GM12878 (cell line): ENCODE measurements around the gene AKAP13. TPM values are rescaled to one million over a fixed set of nuclear protein-coding genes. Genes with fewer than 3 reads are reported as not detected.

Experiments
- BCL3 ChIP-seq: IDR thresholded peaks from 2 replicates; pipeline ENCODE4 v1.6.1; 2011; ENCODE audit warnings: borderline replicate concordance, low read depth, mild to moderate bottlenecking, moderate library complexity, low read length; ENCODE audit not compliant: insufficient read depth, poor library complexity, severe bottlenecking
- BHLHE40 ChIP-seq, 2 experiments: fragments of 450-650 bp in 1 of 2; IDR thresholded peaks; 2 replicates each; pipeline ENCODE4 v1.6.1; 2011 to 2017; ENCODE audit warnings: low read depth in 2 of 2, borderline replicate concordance in 1 of 2, improper control_type of control experiment in 1 of 2, low read length in 1 of 2, mild to moderate bottlenecking in 1 of 2
- CBFB ChIP-seq: IDR thresholded peaks from 2 replicates; pipeline ENCODE4 v1.6.1; 2016; ENCODE audit warnings: antibody characterized with exemption, low read depth
- CBX3 ChIP-seq: fragments of 200-600 bp; sonication (generic); IDR thresholded peaks from 2 replicates; pipeline ENCODE4 v1.6.1; 2016; ENCODE audit warnings: low read depth, borderline replicate concordance
- CHD4 ChIP-seq: fragments of 200-600 bp; sonication (generic); IDR thresholded peaks from 2 replicates; pipeline ENCODE4 v1.6.1; 2016; ENCODE audit warnings: mild to moderate bottlenecking
- MEF2B ChIP-seq: fragments of 450-650 bp; IDR thresholded peaks from 2 replicates; pipeline ENCODE4 v1.6.1; 2018; ENCODE audit warnings: mild to moderate bottlenecking, moderate library complexity; ENCODE audit not compliant: partially characterized antibody, poor library complexity, severe bottlenecking
- POU2F2 ChIP-seq: IDR thresholded peaks from 3 replicates; pipeline ENCODE4 v1.6.1; 2011; ENCODE audit warnings: low read depth, mild to moderate bottlenecking, low read length, borderline replicate concordance
- PRDM15 ChIP-seq: fragments of 450-650 bp; formaldehyde crosslinking; IDR thresholded peaks from 2 replicates; pipeline ENCODE4 v1.4.0; 2020; ENCODE audit warnings: mild to moderate bottlenecking, moderate library complexity
- YBX1 ChIP-seq: fragments of 450-650 bp; IDR thresholded peaks from 2 replicates; pipeline ENCODE4 v1.6.1; 2016; ENCODE audit warnings: antibody characterized with exemption
- ZNF384 ChIP-seq: IDR thresholded peaks from 2 replicates; pipeline ENCODE4 v1.6.1; 2012; ENCODE audit warnings: low read depth, mild to moderate bottlenecking, low read length, improper control_type of control experiment, borderline replicate concordance
- polyA plus RNA-seq, 11 experiments: library from polyadenylated mRNA; depleted of rRNA in 4 of 11; unstranded in 6 of 11; stranded (reverse) in 5 of 11; fragments of >200 nt; fragmentation: Nextera tagmentation in 4 of 11; fragmentation: Illumina TruSeq in 1 of 11; extraction: Ambion mirVana in 4 of 11; extraction: Trizol in 1 of 11; gene quantifications; 1 replicate in 1 of 11; 2 replicates in 10 of 11; pipeline versions ENCODE4 v1.2.1 to v1.2.3, GENCODE V29; 2011 to 2016; ENCODE audit warnings: inconsistent platforms in 2 of 11, missing spikeins in 2 of 11, low read depth in 1 of 11
- total RNA-seq, 4 experiments: library from RNA; depleted of rRNA in 3 of 4; stranded (reverse); fragments of >200 nt in 3 of 4; fragmentation: Illumina TruSeq in 1 of 4; extraction: Trizol in 1 of 4; gene quantifications; 2 replicates each; pipeline versions ENCODE4 v1.2.1 to v1.2.3, GENCODE V29; 2013 to 2021

Gene AKAP13
- total and polyA plus RNA-seq, 10 of the 15 experiments (the other 5 are each of a cell fraction or from before 2014, with no cell fraction given): 14.4 to 74.9 (median 55.1) TPM

GRCh38 chr15:85443046-85443445, 62.6 kb downstream of the AKAP13 start (continued):
- TF ChIP-seq PRDM15 (no peak), POU2F2 (no peak), BCL3 (peak; percentile 24), CBX3 (no peak), MEF2B (no peak), BHLHE40 (IDR thresholded peaks at IDR 0.05; ENCODE audit: borderline replicate concordance in 1 of 2, low read depth in 2 of 2, low read length in 1 of 2) (no peak), CBFB (no peak), CHD4 (no peak), ZNF384 (no peak), YBX1 (no peak)
